HCT116 (cell line): ENCODE data around the gene MEP1B. TPM values are rescaled to one million over a fixed set of nuclear protein-coding genes. Genes with fewer than 3 reads are reported as not detected.
"Not testable (repeated sequence)": the region's sequence is repeated elsewhere in the genome, so short reads cannot be mapped to it uniquely, and the experiment has no call there.

Experiments
- ATAC-seq: fragments of 200-7000 bp; cut with Tn5 transposase; 2 replicates; pipeline ENCODE4 v1.9.1; 2020; ENCODE audit warnings: mild to moderate bottlenecking, moderate library complexity
- BruUV-seq: library from RNA; stranded (reverse); fragments of 400-500 nt; replicated peaks from 2 replicates; lab custom pipeline; 2021; lab: Mats Ljungman, UMichigan
- CTCF ChIA-PET: fragments of 300-600 bp; sonication (Branson Sonifier 250); formaldehyde crosslinking; loops from one replicate; lab custom pipeline; 2021; ENCODE audit warnings: antibody characterized with exemption; lab: Charles Lee
- POLR2A ChIA-PET: fragments of 300-600, 350-600 bp; sonication (Branson Sonifier 250); formaldehyde crosslinking; loops from one replicate; lab custom pipeline; 2021; ENCODE audit warnings: antibody characterized with exemption; lab: Charles Lee
- RAD21 ChIA-PET, 2 experiments: fragments of 300-600 bp; sonication (Branson Sonifier 250); formaldehyde crosslinking; loops; one replicate each; lab custom pipeline; 2023; ENCODE audit warnings: low total read pairs in 2 of 2; ENCODE audit not compliant: uncharacterized antibody in 2 of 2, unreplicated experiment in 2 of 2, low non-redundant PET in 1 of 2; lab: Charles Lee
- DNase-seq: peaks from one replicate; pipeline ENCODE4 v3.0.0-alpha.2; 2010; ENCODE audit warnings: low read depth, low spot score
- H2AFZ ChIP-seq: fragments of 200-600 bp; shearing (Covaris generic), sonication (generic); 2 replicates; pipeline ENCODE4 v1.6.1; 2017; ENCODE audit warnings: low read depth, mixed run types, mixed read lengths, antibody characterized with exemption, low read length; ENCODE audit not compliant: poor library complexity, severe bottlenecking
- H3K27ac ChIP-seq: 2 replicates; pipeline ENCODE4 v1.5.1; 2012; ENCODE audit warnings: low read depth, low read length
- H3K27me3 ChIP-seq: fragments of 200-600 bp; sonication (generic); 2 replicates; pipeline ENCODE4 v1.6.1; 2016; ENCODE audit warnings: mixed run types, low read length, mixed read lengths; ENCODE audit not compliant: insufficient read depth
- H3K36me3 ChIP-seq, 2 experiments: fragments of 200-500 bp in 1 of 2; fragments of 200-600 bp in 1 of 2; sonication (Bioruptor generic) in 1 of 2; sonication (generic) in 1 of 2; 2 replicates each; pipeline versions ENCODE4 v1.5.1 to v1.6.1; 2014 to 2016; ENCODE audit warnings: low read length in 2 of 2, inconsistent platforms in 1 of 2, mixed read lengths in 1 of 2, mixed run types in 1 of 2; ENCODE audit not compliant: insufficient read depth in 2 of 2, control insufficient read depth in 1 of 2
- H3K4me1 ChIP-seq, 2 experiments: fragments of 200-600 bp in 1 of 2; sonication (generic) in 1 of 2; 2 replicates each; pipeline versions ENCODE4 v1.5.1 to v1.6.1; 2012 to 2017; ENCODE audit warnings: low read length in 2 of 2, inconsistent platforms in 1 of 2, mild to moderate bottlenecking in 1 of 2, mixed read lengths in 1 of 2, mixed run types in 1 of 2, moderate library complexity in 1 of 2; ENCODE audit not compliant: insufficient read depth in 2 of 2, control insufficient read depth in 1 of 2
- H3K4me2 ChIP-seq: fragments of 200-600 bp; sonication (generic); 2 replicates; pipeline ENCODE4 v1.6.1; 2017; ENCODE audit warnings: mixed run types, low read length, mixed read lengths
- H3K4me3 ChIP-seq, 2 experiments: fragments of 200-600 bp in 1 of 2; sonication (generic) in 1 of 2; replicated peaks in 1 of 2; 2 replicates each; pipeline ENCODE4 v1.5.1; 2011 to 2016; ENCODE audit warnings: low read length in 2 of 2, control low read depth in 1 of 2, low read depth in 1 of 2, mild to moderate bottlenecking in 1 of 2, mixed read lengths in 1 of 2, mixed run types in 1 of 2
- H3K79me2 ChIP-seq: fragments of 200-600 bp; sonication (generic); 2 replicates; pipeline ENCODE4 v1.6.1; 2017; ENCODE audit warnings: mild to moderate bottlenecking, mixed run types, low read length, moderate library complexity, mixed read lengths; ENCODE audit not compliant: insufficient read depth
- H3K9ac ChIP-seq: fragments of 200-600 bp; sonication (generic); 2 replicates; pipeline ENCODE4 v1.6.1; 2016; ENCODE audit warnings: low read length, mixed read lengths
- H3K9me2 ChIP-seq: fragments of 200-600 bp; sonication (generic), shearing (Covaris generic); 2 replicates; pipeline ENCODE4 v1.6.1; 2017; ENCODE audit warnings: mixed run types, mild to moderate bottlenecking, moderate library complexity; ENCODE audit not compliant: insufficient read depth
- H3K9me3 ChIP-seq, 2 experiments: fragments of 200-500 bp in 1 of 2; fragments of 200-600 bp in 1 of 2; sonication (Bioruptor generic) in 1 of 2; sonication (generic) in 1 of 2; 2 replicates each; pipeline ENCODE4 v1.6.1; 2014 to 2017; ENCODE audit warnings: low read length in 2 of 2, mixed read lengths in 2 of 2, inconsistent platforms in 1 of 2, low read depth in 1 of 2, mild to moderate bottlenecking in 1 of 2, mixed run types in 1 of 2, moderate library complexity in 1 of 2; ENCODE audit not compliant: control insufficient read depth in 1 of 2, insufficient read depth in 1 of 2
- H4K20me1 ChIP-seq: fragments of 200-600 bp; sonication (generic), shearing (Covaris generic); 2 replicates; pipeline ENCODE4 v1.6.1; 2017; ENCODE audit warnings: mixed run types, mild to moderate bottlenecking, moderate library complexity; ENCODE audit not compliant: insufficient read depth
- ATF3 ChIP-seq: IDR thresholded peaks from 2 replicates; pipeline ENCODE4 v1.6.1; 2012
- CBX3 ChIP-seq: IDR thresholded peaks from 2 replicates; pipeline ENCODE4 v1.6.1; 2012; ENCODE audit warnings: low read depth
- CEBPB ChIP-seq: IDR thresholded peaks from 2 replicates; pipeline ENCODE4 v1.6.1; 2012; ENCODE audit warnings: low read depth
- CTCF ChIP-seq, 3 experiments: fragments of 200-600 bp in 1 of 3; sonication (generic) in 1 of 3; IDR thresholded peaks in 2 of 3; conservative IDR thresholded peaks in 1 of 3; 2 replicates each; pipeline ENCODE4 v1.5.1; 2012 to 2017; ENCODE audit warnings: low read depth in 2 of 3, low read length in 2 of 3, antibody characterized with exemption in 1 of 3, borderline replicate concordance in 1 of 3, control low read depth in 1 of 3, mild to moderate bottlenecking in 1 of 3, mixed read lengths in 1 of 3, mixed run types in 1 of 3, moderate library complexity in 1 of 3; ENCODE audit not compliant: insufficient read depth in 1 of 3
- EGR1 ChIP-seq: IDR thresholded peaks from 2 replicates; pipeline ENCODE4 v1.6.1; 2012; ENCODE audit warnings: low read depth
- EZH2 ChIP-seq: fragments of 200-600 bp; sonication (generic); IDR thresholded peaks from 2 replicates; pipeline ENCODE4 v1.6.1; 2017; ENCODE audit warnings: antibody characterized with exemption, mixed run types
- FOSL1 ChIP-seq: IDR thresholded peaks from 2 replicates; pipeline ENCODE4 v1.6.1; 2012; ENCODE audit warnings: low read depth
- POLR2A ChIP-seq: IDR thresholded peaks from 2 replicates; pipeline ENCODE4 v1.7.0; 2011; ENCODE audit warnings: borderline replicate concordance; ENCODE audit not compliant: insufficient read depth, insufficient read length; ENCODE audit errors: extremely low read depth
- POLR2AphosphoS5 ChIP-seq: IDR thresholded peaks from 2 replicates; pipeline ENCODE4 v1.6.1; 2011; ENCODE audit warnings: mild to moderate bottlenecking, low read depth, low read length, moderate library complexity
- RAD21 ChIP-seq: IDR thresholded peaks from 2 replicates; pipeline ENCODE4 v1.6.1; 2012; ENCODE audit warnings: low read depth, mild to moderate bottlenecking
- SRF ChIP-seq: IDR thresholded peaks from 2 replicates; pipeline ENCODE4 v1.6.1; 2012; ENCODE audit warnings: low read depth
- YY1 ChIP-seq: IDR thresholded peaks from 2 replicates; pipeline ENCODE4 v1.6.1; 2011; ENCODE audit warnings: low read length, low read depth, moderate library complexity, mild to moderate bottlenecking; ENCODE audit not compliant: insufficient replicate concordance; ENCODE audit errors: extremely low read depth
- ZNF274 ChIP-seq: fragments of 200-500 bp; sonication (Bioruptor generic); IDR thresholded peaks from 2 replicates; pipeline ENCODE4 v1.6.1; 2014; ENCODE audit warnings: mild to moderate bottlenecking, low read depth, low read length, inconsistent platforms
- intact Hi-C: fragments of 100-400 bp; cut with micrococcal nuclease; formaldehyde crosslinking; loops from 2 replicates; pipeline ENCODE4 v1.10.0; 2022
- total RNA-seq: library from RNA; stranded (reverse); gene quantifications from one replicate; pipeline ENCODE4 v1.2.1, GENCODE V29; 2021; ENCODE audit not compliant: unreplicated experiment

MEP1B gene
- total RNA-seq, 1 experiment from 2014 or later = not detected

GRCh38 chr18:32219431-32220018 is 29.7 kb downstream of the MEP1B start:
- no peak for ATAC-seq
- no peak for DNase-seq
- ChIA-PET RAD21 (no interaction called here), POLR2A (interaction anchor here (1.2 kb wide), 1 partner anchor 10 kb away, joined by 3 read pairs; no protein-coding TSS in a partner anchor), CTCF (no interaction called here)
- Histone ChIP-seq H3K79me2 (no peaks in the 10 kb centered on the region), H3K27me3 (no peaks in the 10 kb centered on the region), H2AFZ (no peak overlapping the region), H3K4me1 (no peaks in the 10 kb centered on the region), H3K36me3 (no peaks in the 10 kb centered on the region), H4K20me1 (no peaks in the 10 kb centered on the region), H3K4me2 (no peak overlapping the region), H3K9me2 (no peaks in the 10 kb centered on the region), H3K9ac (no peak overlapping the region), H3K9me3 (no peaks in the 10 kb centered on the region), H3K27ac (no peak overlapping the region), H3K4me3 (no peak overlapping the region)
- intact Hi-C loops = no loop called here
- no TSS peak for BruUV-seq
- TF ChIP-seq EZH2 (no peak), RAD21 (no peak), CEBPB (no peak), CTCF (IDR thresholded peaks at IDR 0.05 in 2 of 3, conservative IDR thresholded peaks at IDR 0.05 in 1 of 3; ENCODE audit: borderline replicate concordance in 1 of 3, insufficient read depth in 1 of 3, low read depth in 2 of 3, low read length in 2 of 3) (no peak), POLR2A (no peak), ATF3 (no peak), POLR2AphosphoS5 (no peak), FOSL1 (no peak), YY1 (no peak), ZNF274 (no peak), SRF (no peak), CBX3 (no peak), EGR1 (no peak)

GRCh38 chr18:32233348-32233747 is 43.5 kb downstream of the MEP1B start:
- intact Hi-C loops, H3K4me3 ChIP-seq, POLR2A ChIA-PET, BruUV-seq, H3K9me2 ChIP-seq, RAD21 ChIA-PET, ATAC-seq, H3K36me3 ChIP-seq, H4K20me1 ChIP-seq, H3K27ac ChIP-seq, CTCF ChIA-PET, H3K79me2 ChIP-seq, H3K27me3 ChIP-seq, DNase-seq, H2AFZ ChIP-seq, H3K4me2 ChIP-seq, H3K9ac ChIP-seq, H3K4me1 ChIP-seq, H3K9me3 ChIP-seq: not testable (repeated sequence)
